Gastroesophageal sphincter (tissue), 4 donors: ENCODE data around the gene BTBD19. TPM values are rescaled to one million over a fixed set of nuclear protein-coding genes. Genes with fewer than 3 reads are reported as not detected.
A peak's percentile ranks its signal among the peaks of the same experiment; 100 is the strongest.

ENCODE experiments used
- ATAC-seq: fragments of 150-250 bp; one replicate; pipeline ENCODE4 v1.9.1; 2016; ENCODE audit warnings: mild to moderate bottlenecking, moderate library complexity
- H3K27ac ChIP-seq, 4 donors: fragments of 200-600 bp; sonication (generic) in 3 of 4; 1 replicate in 3 of 4; 2 replicates in 1 of 4; pipeline ENCODE4 v1.5.1; 2016 to 2019
- H3K27me3 ChIP-seq: fragments of 200-600 bp; sonication (generic); one replicate; pipeline ENCODE4 v1.5.1; 2019
- H3K36me3 ChIP-seq, 2 donors: fragments of 200-600 bp; sonication (generic); one replicate each; pipeline ENCODE4 v1.5.1; 2019; ENCODE audit warnings: control low read depth in 1 of 2
- H3K4me1 ChIP-seq, 3 donors: fragments of 200-600 bp; sonication (generic); 1 replicate in 2 of 3; 2 replicates in 1 of 3; pipeline ENCODE4 v1.5.1; 2016 to 2019; ENCODE audit warnings: control low read depth in 2 of 3
- H3K4me3 ChIP-seq, 2 donors: fragments of 200-600 bp; sonication (generic); one replicate each; pipeline ENCODE4 v1.5.1; 2019; ENCODE audit warnings: mild to moderate bottlenecking in 1 of 2, moderate library complexity in 1 of 2
- H3K9me3 ChIP-seq, 3 donors: fragments of 200-600 bp; sonication (generic); one replicate each; pipeline ENCODE4 v1.5.1; 2017 to 2019; ENCODE audit warnings: control low read depth in 2 of 3
- CTCF ChIP-seq, 4 experiments: fragments of 200-600 bp in 2 of 4; fragments of 450-650 bp in 2 of 4; sonication (generic) in 1 of 4; IDR thresholded peaks; one replicate each; pipeline ENCODE4 v1.5.1; 2017 to 2019; ENCODE audit warnings: antibody characterized with exemption in 4 of 4, mild to moderate bottlenecking in 2 of 4, moderate library complexity in 2 of 4
- EP300 ChIP-seq: sonication (generic); formaldehyde crosslinking; IDR thresholded peaks from one replicate; pipeline ENCODE4 v1.6.1; 2017; ENCODE audit warnings: antibody characterized with exemption, mild to moderate bottlenecking
- POLR2A ChIP-seq, 2 donors: fragments of 450-650 bp; IDR thresholded peaks; one replicate each; pipeline ENCODE4 v1.6.1; 2017; ENCODE audit warnings: antibody characterized with exemption in 2 of 2, mild to moderate bottlenecking in 2 of 2, moderate library complexity in 1 of 2
- POLR2AphosphoS5 ChIP-seq: sonication (generic); formaldehyde crosslinking; IDR thresholded peaks from one replicate; pipeline ENCODE4 v1.6.1; 2017; ENCODE audit warnings: antibody characterized with exemption
- WGBS, 2 donors: methylation state at CpG; one replicate each; pipeline ENCODE4 v1.1.5; 2018; ENCODE audit warnings: low coverage in 1 of 2; 5-methylcytosine and 5-hydroxymethylcytosine counted together
- total RNA-seq, 4 donors: library from RNA; depleted of rRNA; stranded (reverse); fragments of >200 nt; gene quantifications; one replicate each; pipeline ENCODE4 v1.1.0, GENCODE V29; 2016

The BTBD19 gene
- total RNA-seq, 4 donors from 2014 or later: 0.22 to 12.1 (median 5.6) TPM

GRCh38 chr1:44798481-44799365 lies 9.6 kb upstream of the BTBD19 start:
- Histone ChIP-seq H3K27ac (peak overlapping the region; percentile 26 to 96 (median 96)), H3K9me3 (no peaks in the 10 kb centered on the region), H3K27me3 (no peaks in the 10 kb centered on the region), H3K4me1 (peaks cover 0 to 41% (median 21%) of the 10 kb centered on the region in 3 donors), H3K4me3 (no peak overlapping the region), H3K36me3 (peaks cover 0 to 14% of the 10 kb centered on the region in 2 donors)
- TF ChIP-seq CTCF (IDR thresholded peaks at IDR 0.05) (no peak), EP300 (no peak), POLR2A (IDR thresholded peaks at IDR 0.05) (no peak), POLR2AphosphoS5 (no peak)
- 40 to 67% methylated on average over 1 of the region's 10 CpGs for WGBS, 2 donors
- ATAC-seq: no peak

- H3K4me3 ChIP-seq: peak within 1 kb of the TSS; percentile 67 to 93
- peak; percentile 92 to 97 for TF ChIP-seq POLR2A (IDR thresholded peaks at IDR 0.05)
- peak in 3 of 4 experiments; percentile 87 to 95 (median 89) for TF ChIP-seq CTCF (IDR thresholded peaks at IDR 0.05)
- peak; percentile 89 for TF ChIP-seq POLR2AphosphoS5
- TF ChIP-seq EP300: no peak
- peaks cover 0 to 46% (median 23%) of the 10 kb centered on the region in 3 donors for H3K4me1 ChIP-seq
- H3K27me3 ChIP-seq: no peaks in the 10 kb centered on the region
- no peaks in the 10 kb centered on the region for H3K9me3 ChIP-seq
- 0% methylated on average over 3 of the region's 79 CpGs; no CpG with 5 or more reads in 1 of the 2 donors for WGBS, 2 donors
- peak; percentile 95 for ATAC-seq
- peak within 1 kb of the TSS; percentile 80 to 96 (median 96) for H3K27ac ChIP-seq
- H3K36me3 ChIP-seq: peaks cover 0 to 27% of the 10 kb centered on the region in 2 donors
Observed at GRCh38 chr1:44799770-44800584, 8.3 kb upstream of the BTBD19 start, which contains the start of gene PLK3. Gene PLK3 (plus strand): TSS chr1:44800377. CDS start chr1:44800464, 87 bp downstream.

- ATAC-seq: no peak
- Histone ChIP-seq H3K36me3 (peaks cover 0 to 43% of the 10 kb centered on the region in 2 donors), H3K4me1 (peaks cover 7 to 60% (median 32%) of the 10 kb centered on the region in 3 donors), H3K9me3 (no peaks in the 10 kb centered on the region), H3K4me3 (peak overlapping the region in 1 of 2 donors; percentile 93), H3K27me3 (no peaks in the 10 kb centered on the region), H3K27ac (peak overlapping the region in 3 of 4 donors; percentile 72 to 96 (median 96))
- 48 to 88% methylated on average over 6 of the region's 13 CpGs for WGBS, 2 donors
- no peak for TF ChIP-seq POLR2A (IDR thresholded peaks at IDR 0.05)
- TF ChIP-seq EP300: no peak
- no peak for TF ChIP-seq CTCF (IDR thresholded peaks at IDR 0.05)
- TF ChIP-seq POLR2AphosphoS5: no peak
Observed at GRCh38 chr1:44801491-44802305, 6.6 kb upstream of the BTBD19 start.

- Histone ChIP-seq H3K4me3 (peak overlapping the region in 1 of 2 donors; percentile 93), H3K9me3 (no peaks in the 10 kb centered on the region)
Observed at GRCh38 chr1:44802306-44803061, 5.8 kb upstream of the BTBD19 start.

More at GRCh38 chr1:44802306-44803061, 5.8 kb upstream of the BTBD19 start:
- Histone ChIP-seq H3K27ac (peak overlapping the region in 3 of 4 donors; percentile 72 to 96 (median 96)), H3K4me1 (peaks cover 10 to 68% (median 40%) of the 10 kb centered on the region in 3 donors), H3K27me3 (no peaks in the 10 kb centered on the region), H3K36me3 (peaks cover 0 to 43% of the 10 kb centered on the region in 2 donors)
- no peak for TF ChIP-seq CTCF (IDR thresholded peaks at IDR 0.05)
- no peak for TF ChIP-seq POLR2A (IDR thresholded peaks at IDR 0.05)
- no peak for TF ChIP-seq POLR2AphosphoS5
- TF ChIP-seq EP300: no peak
- no peak for ATAC-seq
- WGBS, 2 donors: 80 to 85% methylated on average over 1 to 6 of the region's 13 CpGs
